GM19328 (cell line): ENCODE measurements around the gene ABHD12B.
"Not testable (repeated sequence)": the region's sequence is repeated elsewhere in the genome, so short reads cannot be mapped to it uniquely, and the experiment has no call there.

Source experiments
- ATAC-seq: cut with Tn5 transposase; IDR thresholded peaks from one replicate; pipeline ENCODE4 v1.9.1; 2021; ENCODE audit warnings: mild to moderate bottlenecking, moderate library complexity; ENCODE audit not compliant: unreplicated experiment

ABHD12B gene

DNA sequence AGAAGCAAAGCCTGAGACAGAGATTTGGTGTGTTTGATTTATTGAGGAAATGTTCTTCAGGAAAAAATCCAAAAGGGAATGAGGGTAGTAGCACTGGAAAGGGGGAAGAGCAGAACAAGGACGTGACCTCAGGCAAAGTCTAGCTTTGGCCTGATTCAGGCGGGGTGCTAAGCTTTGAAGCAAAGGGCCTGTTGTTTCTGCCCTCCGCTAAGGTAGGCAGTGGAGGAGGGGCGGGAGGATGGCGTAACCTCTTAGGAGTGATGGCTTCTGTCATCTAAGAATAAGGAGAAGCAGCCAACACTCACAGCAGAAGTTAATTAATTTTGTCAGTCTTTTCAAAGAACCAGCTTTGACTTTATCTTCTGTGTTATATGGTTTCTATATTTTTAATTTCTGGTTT lies 20.4 kb downstream of the ABHD12B start:
- no peak for ATAC-seq

DNA sequence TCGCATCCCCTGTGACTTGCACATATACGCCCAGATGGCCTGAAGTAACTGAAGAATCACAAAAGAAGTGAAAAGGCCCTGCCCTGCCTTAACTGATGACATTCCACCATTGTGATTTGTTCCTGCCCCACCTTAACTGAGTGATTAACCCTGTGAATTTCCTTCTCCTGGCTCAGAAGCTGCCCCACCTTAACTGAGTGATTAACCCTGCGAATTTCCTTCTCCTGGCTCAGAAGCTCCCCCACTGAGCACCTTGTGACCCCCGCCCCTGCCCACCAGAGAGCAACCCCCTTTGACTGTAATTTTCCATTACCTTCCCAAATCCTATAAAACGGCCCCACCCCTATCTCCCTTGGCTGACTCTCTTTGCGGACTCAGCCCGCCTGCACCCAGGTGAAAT lies 24.6 kb downstream of the ABHD12B start:
- ATAC-seq = not testable (repeated sequence)

DNA sequence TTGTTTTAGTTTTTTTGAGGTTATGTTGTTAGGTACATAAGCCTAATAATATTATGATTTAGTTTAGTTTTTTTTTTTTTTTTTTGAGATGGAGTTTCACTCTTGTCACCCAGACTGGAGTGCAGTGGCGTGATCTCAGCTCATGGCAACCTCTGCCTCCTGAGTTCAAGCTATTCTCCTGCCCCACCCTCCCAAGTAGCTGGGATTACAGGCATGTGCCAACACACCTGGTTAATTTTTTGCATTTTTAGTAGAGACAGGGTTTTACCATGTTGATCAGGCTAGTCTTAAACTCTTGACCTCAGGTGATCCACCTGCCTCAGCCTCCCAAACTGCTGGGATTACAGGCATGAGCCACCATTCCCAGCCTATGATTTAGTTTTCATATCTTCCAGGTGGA lies 25.2 kb downstream of the ABHD12B start:
- not testable (repeated sequence) for ATAC-seq

DNA sequence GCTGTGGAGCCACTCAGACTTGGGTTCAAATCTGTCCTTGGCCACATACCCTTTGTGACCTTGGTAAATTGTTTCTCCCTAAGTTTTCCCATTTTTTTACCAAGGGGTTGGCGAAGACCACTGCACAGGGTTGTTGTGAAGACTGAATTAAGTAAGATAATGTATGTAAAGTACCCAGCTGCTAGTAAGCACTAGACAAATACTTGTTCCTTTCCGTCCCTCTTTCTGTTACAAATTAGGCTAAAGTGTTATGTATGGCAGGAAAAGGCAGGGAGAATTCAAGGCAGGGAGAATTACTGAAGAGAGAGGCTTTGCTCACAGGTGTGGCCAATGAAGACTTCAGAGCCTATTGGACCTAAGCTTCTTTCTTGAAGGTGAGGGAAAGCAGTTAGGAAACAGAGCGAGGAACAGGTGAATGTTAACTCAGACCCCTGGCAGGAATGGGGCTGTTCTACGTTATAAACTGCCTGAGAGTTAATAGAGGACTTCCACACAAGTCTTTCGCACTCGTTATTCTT lies 25.9 kb downstream of the ABHD12B start:
- no peak for ATAC-seq

DNA sequence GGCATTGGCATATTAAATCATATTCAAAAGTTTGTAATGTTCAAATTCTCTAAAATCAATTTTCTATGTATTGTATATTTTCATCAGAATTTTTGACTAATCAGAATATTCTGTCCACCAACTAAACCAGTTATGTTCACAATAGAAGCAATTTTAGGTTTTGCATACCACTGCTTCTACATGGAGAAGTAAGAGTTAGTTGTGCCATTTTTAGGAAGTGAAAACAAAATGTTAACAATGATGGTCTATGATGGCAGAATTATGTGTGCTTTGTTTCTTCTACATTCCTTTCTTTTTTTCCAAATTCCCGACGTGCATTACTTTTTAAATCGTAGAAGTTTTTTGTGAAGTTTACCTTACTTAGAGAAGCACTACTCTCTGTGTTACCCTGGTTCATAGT lies 29.5 kb downstream of the ABHD12B start:
- no peak for ATAC-seq

DNA sequence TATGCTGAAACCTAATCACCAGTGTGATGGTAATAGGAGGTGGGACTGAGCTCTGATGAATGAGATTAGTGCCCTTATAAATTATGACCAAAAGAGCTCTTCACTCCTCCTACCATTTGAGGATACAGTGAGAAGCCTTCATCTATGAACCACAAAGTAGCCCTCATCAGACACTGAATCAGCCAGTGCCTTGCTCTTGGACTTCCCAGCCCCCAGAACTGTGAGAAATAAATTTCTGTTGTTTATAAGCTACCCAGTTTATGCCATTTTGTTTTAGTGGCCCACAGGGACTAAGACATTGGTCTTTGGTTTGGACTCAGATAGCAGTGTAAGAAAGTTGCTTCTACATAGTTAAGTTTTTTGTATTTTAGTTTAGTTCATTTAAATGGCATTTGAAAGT lies 32.9 kb downstream of the ABHD12B start:
- ATAC-seq = no peak

DNA sequence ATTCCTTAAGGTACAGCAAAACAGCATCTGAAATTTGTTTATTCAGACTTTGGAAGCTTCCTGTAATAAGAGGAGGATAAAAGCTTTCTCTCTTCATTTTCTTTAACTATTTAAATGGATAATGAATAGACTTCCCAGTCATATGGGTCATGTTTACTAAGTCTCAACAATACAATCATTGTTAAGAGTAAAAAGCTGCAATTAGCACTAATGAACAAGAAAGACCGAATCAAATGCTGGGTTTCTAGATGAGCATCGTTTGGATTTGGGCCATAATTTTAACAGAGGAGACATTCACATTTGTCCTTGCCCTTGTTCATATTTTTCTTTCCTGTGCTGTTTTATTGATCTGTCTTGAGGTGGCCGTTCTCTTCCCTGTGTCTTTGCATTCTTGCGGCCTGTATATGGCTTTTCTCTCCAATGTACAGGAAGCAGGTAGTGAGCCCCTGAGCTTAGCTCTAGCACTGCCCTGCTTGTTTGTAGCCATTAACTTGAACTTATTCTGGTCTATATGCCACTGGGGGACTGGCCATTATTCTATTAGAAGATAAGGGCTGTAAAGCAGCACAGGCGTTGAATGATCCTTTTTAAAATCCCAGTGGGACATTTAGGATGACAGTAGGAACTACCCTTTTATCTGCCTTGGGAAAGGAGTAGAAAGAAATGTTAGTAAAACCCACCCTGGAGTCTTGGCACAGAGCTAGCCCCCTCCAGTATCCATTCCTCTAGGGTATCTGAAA lies 34.6 kb downstream of the ABHD12B start:
- ATAC-seq = no peak

DNA sequence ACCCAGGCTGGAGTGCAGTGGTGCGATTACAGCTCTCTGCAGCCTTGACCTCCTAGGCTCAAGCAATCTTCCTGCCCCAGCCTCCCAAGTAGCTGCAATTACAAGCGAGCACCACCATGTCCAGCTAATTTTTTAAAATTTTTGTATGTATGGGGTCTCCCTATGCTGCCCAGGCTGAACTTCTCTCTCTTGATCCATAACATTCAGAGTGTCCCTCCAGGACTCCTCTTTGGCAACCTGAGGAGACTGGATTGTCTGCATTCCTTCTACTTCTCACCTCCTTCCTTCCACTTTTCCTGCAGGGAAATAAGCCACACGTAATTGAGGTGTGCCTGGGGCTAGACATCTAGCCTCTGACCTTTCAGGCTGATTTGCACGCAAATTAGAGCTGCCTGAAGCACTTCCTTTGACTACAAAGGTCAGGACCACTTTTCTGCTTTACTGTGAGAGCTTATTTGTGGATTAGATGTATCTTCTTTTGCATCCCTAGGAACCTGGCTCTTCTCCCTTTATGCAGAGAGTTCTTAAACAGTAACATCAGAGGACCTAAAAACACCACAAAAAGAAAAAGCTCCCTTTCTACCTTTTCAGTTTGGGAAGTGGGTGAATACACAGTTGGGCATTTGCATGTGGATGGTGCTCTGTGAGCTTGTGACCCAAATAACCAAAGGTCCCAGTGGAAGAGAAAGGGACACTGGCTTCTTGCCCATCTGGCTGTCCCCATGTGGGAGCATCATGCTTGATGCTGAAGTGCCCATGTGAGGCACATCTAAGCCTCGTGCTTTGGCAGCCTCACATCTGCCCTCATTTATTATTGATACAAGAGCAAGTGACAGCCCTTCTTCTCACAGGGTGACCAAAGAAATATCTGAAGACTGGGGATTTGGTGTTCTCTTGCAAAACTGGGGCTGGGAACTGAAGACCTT lies 38.9 kb downstream of the ABHD12B start:
- ATAC-seq = no peak

DNA sequence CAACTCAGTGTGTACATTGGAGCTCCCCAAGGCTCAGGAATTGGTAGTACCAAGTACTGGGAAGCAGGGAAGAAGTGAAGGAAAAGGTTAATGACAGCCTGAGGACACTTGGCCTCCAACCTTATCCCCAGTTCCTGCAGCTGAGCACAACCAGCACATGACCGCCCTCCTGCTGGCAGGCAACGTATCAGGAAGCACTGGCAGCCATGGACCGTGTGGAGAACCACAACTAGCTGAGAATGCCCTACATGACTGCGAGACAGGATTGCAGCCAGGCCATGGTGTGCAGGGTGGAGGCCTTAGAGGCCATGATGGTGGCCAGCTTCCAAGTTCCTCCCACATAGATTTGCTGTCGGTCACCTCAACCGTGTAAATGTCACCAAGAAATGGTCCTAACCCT lies 45.6 kb downstream of the ABHD12B start:
- no peak for ATAC-seq

DNA sequence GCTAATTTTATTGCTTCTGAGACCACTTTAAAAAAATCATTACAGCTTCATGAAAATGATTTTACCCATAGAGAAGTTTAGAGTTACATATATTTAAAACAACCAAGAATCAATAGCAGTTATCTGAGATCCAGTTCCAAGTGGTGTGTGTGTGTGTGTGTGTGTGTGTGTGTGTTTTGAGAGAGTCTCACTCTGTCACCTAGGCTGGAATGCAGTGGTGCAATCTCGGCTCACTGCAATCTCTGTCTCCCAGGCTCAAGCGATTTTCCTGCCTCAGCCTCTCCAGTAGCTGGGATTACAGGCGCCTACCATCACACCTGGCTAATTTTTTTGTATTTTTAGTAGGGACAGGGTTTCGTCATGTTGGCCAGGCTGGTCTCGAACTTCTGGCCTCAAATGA lies 47.7 kb downstream of the ABHD12B start:
- ATAC-seq = not testable (repeated sequence)

DNA sequence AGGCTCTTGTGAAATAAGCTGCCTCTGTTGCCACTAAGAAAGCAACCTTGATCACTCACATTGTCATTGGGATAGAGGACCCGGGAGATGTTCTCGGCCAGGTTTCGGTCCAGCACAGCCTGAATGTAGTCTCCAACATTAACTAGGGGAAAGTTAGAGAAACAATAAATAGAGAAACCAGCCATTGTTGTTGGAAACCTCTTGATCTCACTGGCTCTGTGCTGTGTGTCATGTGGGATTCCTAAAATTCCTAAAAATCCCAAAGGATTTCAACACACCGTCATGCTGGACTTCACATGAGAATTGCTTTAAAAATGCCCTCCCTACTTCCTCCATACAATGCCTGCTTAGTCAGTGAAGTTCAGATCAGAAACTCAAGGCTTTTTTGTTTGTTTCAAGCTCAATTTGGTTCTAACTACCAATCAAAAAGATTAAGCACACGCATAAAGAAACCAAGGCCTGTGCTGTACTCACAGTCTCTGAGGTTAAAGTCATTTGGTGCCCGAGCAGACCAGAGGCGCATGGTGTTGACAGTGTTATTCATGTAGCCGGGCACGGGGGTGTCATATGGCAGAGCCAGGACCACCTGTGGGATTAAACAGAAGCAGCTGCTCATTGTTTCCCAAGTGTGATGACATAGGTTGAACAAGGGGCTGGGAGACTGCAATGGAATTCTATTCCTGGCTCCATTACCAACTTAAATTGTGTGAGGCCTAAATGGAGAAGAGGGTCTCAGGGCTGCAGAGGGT lies 48.8 kb downstream of the ABHD12B start:
- ATAC-seq = no peak

DNA sequence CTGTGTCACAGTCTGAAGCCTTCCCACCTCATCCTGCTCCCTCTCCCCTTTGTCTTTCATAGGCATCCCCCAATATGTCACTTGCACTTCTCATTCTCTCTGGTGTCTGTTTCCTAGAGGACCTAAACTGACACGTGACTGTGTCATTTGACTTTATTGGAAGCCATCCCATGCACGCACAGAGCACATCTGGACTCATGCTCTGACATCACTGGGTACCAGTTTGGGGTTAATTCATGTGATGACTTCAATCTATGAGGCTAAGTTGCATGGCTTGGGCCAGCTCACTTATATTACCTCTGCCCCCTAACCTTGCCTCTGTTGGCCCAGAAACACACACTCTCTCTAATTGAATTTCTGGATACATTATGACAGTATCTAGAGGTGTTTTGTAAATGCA lies 51.0 kb downstream of the ABHD12B start:
- ATAC-seq = no peak

DNA sequence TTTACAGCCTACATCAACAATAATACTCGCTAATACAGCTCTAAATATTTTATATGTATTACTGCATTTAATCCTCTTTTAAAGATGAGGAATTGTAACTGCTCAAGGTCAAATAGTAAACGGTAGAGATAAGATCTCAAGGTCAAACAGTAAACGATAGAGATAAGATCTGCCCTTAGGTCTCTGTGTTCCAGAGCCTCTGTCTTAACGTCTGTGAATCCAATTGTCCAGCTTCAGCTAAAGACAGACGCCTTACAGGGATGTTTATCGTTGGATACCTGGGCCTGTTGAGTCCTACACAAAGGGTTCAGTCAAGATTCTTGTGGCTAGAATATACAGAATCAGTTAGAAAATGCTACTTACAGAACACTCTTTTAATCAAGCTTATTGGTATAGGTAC lies 52.4 kb downstream of the ABHD12B start:
- ATAC-seq = no peak

DNA sequence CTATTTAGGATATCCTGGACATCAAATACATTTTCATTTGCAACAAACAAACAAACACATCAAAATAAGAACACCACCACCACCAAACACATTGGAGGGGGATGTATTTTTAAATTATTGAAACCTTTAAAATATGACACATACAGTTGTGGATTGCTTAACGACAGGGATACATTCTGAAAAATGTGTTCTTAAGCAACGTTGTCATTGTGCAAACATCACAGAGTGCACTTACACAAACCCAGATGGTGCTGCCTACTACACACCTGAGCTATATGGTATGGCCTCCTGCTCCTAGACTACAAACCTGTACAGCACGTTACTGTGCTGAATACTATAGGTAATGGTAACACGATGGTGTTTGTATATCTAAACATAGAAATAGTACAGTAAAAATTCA lies 53.0 kb downstream of the ABHD12B start:
- no peak for ATAC-seq

DNA sequence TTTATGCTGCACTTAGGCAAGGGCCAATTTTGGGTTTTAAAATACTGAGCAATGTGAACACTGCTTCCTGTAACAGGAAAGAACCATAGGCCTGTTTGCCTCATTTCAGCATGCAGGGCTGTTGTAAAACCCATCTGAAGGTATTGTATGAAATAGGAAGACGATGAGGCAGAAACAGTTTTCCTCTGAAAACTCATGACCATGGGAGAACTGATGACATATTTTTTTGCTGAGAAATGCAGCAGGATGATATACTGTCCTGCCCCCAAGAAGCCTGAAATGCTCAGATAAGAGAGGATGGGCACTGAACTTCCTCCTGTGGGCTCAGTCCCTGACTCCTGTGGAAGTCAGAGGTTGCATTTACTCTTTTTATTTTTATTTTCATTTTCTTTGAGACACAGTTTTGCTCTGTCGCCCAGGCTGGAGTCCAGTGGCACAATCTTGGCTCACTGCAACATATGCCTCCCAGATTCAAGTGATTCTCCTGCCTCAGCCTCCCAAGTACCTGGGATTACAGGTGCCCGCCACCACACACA lies 55.1 kb downstream of the ABHD12B start:
- ATAC-seq = no peak

DNA sequence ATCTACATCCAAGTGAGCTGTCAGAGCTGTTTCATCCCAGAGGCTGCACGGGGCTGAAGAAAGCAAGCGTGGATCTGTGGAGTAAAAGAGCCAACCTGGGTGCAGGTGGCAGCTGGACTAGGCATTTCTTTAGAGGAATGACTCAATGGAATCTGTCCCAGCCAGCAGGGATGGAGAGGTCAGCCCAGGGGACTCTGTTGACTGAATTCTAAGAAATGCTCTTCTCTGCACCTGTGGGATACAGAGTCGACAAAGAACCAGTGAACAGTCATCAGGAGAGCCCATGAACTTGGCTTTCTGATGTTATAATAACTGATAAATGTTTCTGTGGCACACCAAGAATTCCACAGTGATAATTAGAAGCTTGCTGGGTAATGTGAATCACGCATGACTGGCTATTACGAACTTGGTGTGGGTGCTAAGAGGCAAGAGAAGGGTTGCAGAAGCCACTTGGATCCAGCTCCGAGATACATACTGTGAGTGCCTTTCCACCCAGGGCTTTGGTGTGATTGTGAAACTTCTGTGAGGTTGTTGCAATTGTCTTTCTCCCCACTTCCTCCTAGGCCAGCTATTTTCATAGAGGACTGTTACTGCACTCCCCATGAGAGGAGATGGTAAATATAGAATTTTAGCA lies 56.3 kb downstream of the ABHD12B start:
- no peak for ATAC-seq

DNA sequence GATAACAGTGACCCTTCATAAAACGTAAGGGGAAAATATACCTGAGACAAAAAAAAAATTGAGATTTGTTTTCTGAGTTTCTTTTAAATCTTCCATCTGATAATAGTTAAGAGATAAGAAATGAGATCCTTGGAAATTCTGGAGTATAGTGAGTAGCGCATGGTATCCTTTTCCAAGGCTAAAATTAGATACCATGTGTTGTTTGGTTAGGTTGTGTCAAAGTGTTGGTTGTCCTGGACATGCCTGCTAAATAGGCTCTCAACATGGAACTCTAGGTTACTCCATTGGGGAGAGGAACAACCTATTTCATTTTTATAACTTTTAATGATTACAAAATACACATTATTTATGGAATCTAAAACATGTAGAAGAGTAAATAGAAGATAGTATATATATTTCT lies 57.7 kb downstream of the ABHD12B start:
- no peak for ATAC-seq

DNA sequence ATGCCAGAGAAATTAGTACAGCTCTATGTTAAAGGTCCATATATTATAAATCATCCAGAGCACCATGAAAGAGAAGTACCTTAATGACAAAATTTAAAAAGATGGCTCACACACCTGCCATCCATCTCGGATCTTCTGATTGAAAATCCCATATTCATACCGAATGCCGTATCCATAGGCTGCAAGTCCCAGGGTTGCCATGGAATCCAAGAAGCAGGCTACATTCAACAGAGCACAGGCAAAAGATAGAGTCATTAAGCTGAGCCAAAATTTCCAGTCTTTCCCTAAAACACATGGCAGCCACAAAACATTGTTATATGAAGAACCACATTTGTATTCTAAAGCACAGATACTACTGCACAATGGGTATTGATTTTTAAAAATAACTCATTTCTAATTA lies 59.7 kb downstream of the ABHD12B start:
- no peak for ATAC-seq

DNA sequence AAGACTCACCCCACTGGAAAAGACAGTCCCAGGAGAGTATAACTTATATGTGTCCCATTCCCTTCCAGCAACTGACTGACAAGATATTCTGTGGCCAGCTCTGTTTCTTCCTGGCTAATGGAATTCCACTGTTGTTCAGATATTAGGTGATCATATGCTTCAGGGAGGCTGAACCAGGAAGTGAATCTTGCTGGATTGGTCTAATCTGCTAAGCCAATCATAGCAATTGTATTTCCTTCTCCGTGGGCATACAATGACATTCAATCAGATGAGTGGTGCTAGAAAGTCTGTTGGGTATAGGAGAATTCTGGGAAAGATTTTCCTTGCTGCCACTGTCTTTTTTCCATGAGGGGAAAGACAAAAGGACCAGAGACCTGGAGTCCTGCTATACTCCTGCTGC lies 60.3 kb downstream of the ABHD12B start:
- ATAC-seq = no peak
